MV-4-11 (cell line): ENCODE results near the gene SETDB2.

ENCODE experiments used
- DNase-seq: peaks from one replicate; lab custom pipeline; 2025; lab: John Stamatoyannopoulos, UW

SETDB2 gene

GRCh38 chr13:49530457-49530856 lies 86.4 kb downstream of the SETDB2 start:
- peak; percentile 83 for DNase-seq

GRCh38 chr13:49532593-49532992 lies 88.5 kb downstream of the SETDB2 start:
- no peak for DNase-seq

GRCh38 chr13:49533011-49533410 lies 88.9 kb downstream of the SETDB2 start:
- DNase-seq: no peak

- peak; percentile 74 for DNase-seq
Observed at GRCh38 chr13:49533591-49534269, 89.7 kb downstream of the SETDB2 start.

GRCh38 chr13:49536144-49536873 lies 92.2 kb downstream of the SETDB2 start:
- peak; percentile 34 for DNase-seq

- DNase-seq: no peak
Observed at GRCh38 chr13:49538404-49538803, 94.3 kb downstream of the SETDB2 start.

GRCh38 chr13:49539313-49539712 lies 95.2 kb downstream of the SETDB2 start:
- DNase-seq: no peak

- no peak for DNase-seq
Observed at GRCh38 chr13:49539746-49540145, 95.7 kb downstream of the SETDB2 start.

- DNase-seq: peak; percentile 34
Observed at GRCh38 chr13:49540552-49540951, 96.5 kb downstream of the SETDB2 start.

- DNase-seq: no peak
Observed at GRCh38 chr13:49543656-49544055, 99.6 kb downstream of the SETDB2 start.
